Kidney (tissue), 14 donors: ENCODE measurements around the gene SLC30A5. TPM values are rescaled to one million over a fixed set of nuclear protein-coding genes. Genes with fewer than 3 reads are reported as not detected.
"Not testable (repeated sequence)": the region's sequence is repeated elsewhere in the genome, so short reads cannot be mapped to it uniquely, and the experiment has no call there.

ENCODE experiments used
- DNase-seq, 5 donors: peaks; one replicate each; pipeline ENCODE4 v3.0.0-alpha.2; 2013 to 2020
- FAIRE-seq: peaks from 2 replicates; lab custom pipeline; 2012; peaks lifted over from hg19 to GRCh38; lab: Jason Lieb, UNC
- H3K27ac ChIP-seq, 2 donors: one replicate each; pipeline ENCODE4 v1.7.0; 2013; ENCODE audit warnings: low read depth in 2 of 2, low read length in 2 of 2, inconsistent platforms in 1 of 2
- H3K27me3 ChIP-seq: one replicate; pipeline ENCODE4 v1.7.1; 2013; ENCODE audit warnings: low read length, inconsistent platforms; ENCODE audit not compliant: control insufficient read depth, insufficient read depth
- H3K36me3 ChIP-seq, 3 donors: one replicate each; pipeline versions ENCODE4 v1.7.0 to v1.7.1; 2013; ENCODE audit warnings: low read length in 3 of 3, control low read depth in 1 of 3, inconsistent platforms in 1 of 3; ENCODE audit not compliant: insufficient read depth in 3 of 3, control insufficient read depth in 2 of 3
- H3K4me1 ChIP-seq, 3 donors: one replicate each; pipeline versions ENCODE4 v1.7.0 to v1.7.1; 2013; ENCODE audit warnings: low read length in 3 of 3, inconsistent platforms in 1 of 3, low read depth in 1 of 3; ENCODE audit not compliant: control insufficient read depth in 2 of 3, insufficient read depth in 2 of 3
- H3K4me3 ChIP-seq, 3 donors: one replicate each; pipeline versions ENCODE4 v1.7.0 to v1.8.1; 2013; ENCODE audit warnings: low read length in 3 of 3, control low read depth in 1 of 3, inconsistent platforms in 1 of 3
- H3K9ac ChIP-seq, 3 donors: one replicate each; pipeline versions ENCODE4 v1.7.0 to v1.7.1; 2013; ENCODE audit warnings: low read length in 3 of 3, control low read depth in 1 of 3, inconsistent platforms in 1 of 3
- H3K9me3 ChIP-seq, 3 donors: one replicate each; pipeline versions ENCODE4 v1.7.0 to v1.7.1; 2013; ENCODE audit warnings: low read length in 3 of 3, control low read depth in 1 of 3, inconsistent platforms in 1 of 3; ENCODE audit not compliant: control insufficient read depth in 2 of 3, insufficient read depth in 1 of 3
- CTCF ChIP-seq: IDR thresholded peaks from 3 replicates; pipeline ENCODE4 v1.5.1; 2012; ENCODE audit warnings: mild to moderate bottlenecking, moderate library complexity, borderline replicate concordance; ENCODE audit not compliant: insufficient read depth; ENCODE audit errors: extremely low read depth
- intact Hi-C: fragments of 100-400 bp; cut with DNase I; formaldehyde crosslinking; loops from one replicate; pipeline ENCODE4 v1.11.1; 2022
- polyA plus RNA-seq: library from polyadenylated mRNA; stranded (reverse); fragments of 350-450 nt; fragmentation: Illumina TruSeq; extraction: RNeasy Lipid Tissue Mini Kit (QIAGEN cat#74804); gene quantifications from one replicate; pipeline ENCODE4 v1.2.3, GENCODE V29; 2014; ENCODE audit warnings: low read depth, low replicate concordance; ENCODE audit not compliant: insufficient read depth
- total RNA-seq: library from RNA; stranded (reverse); fragmentation: NEBNext Ultra II Directional; extraction: Animal tissue kit (Norgen Biotek cat#: 25700); gene quantifications from one replicate; pipeline ENCODE4 v1.2.1, GENCODE V29; 2021
- donor health status: control.
- donor health status: control.
- donor health status: control.
- donor health status: control.
- donor health status: control.
- donor health status: DM: yes; HTN: yes; CAD: no.
- donor health status: Normal renal cell carcinoma (clear cell type).

Gene SLC30A5
- total and polyA plus RNA-seq, 2 donors from 2014 or later: 36.1 to 53.3 TPM

- Histone ChIP-seq H3K4me1 (no peaks in the 10 kb centered on the region), H3K9me3 (no peaks in the 10 kb centered on the region), H3K4me3 (no peak overlapping the region), H3K9ac (no peak overlapping the region), H3K27me3 (no peaks in the 10 kb centered on the region), H3K36me3 (peaks cover 0 to 6% (median 2%) of the 10 kb centered on the region in 3 donors), H3K27ac (no peak overlapping the region)
- DNase-seq (no peak), FAIRE-seq (no peak)
- no peak for TF ChIP-seq CTCF
- intact Hi-C loops: no loop called here
These were observed 40.3 kb downstream of the SLC30A5 start for GRCh38 chr5:69134126-69134525.

GRCh38 chr5:69136293-69136692, 42.5 kb downstream of the SLC30A5 start:
- FAIRE-seq (no peak), DNase-seq (no peak)
- H3K9ac ChIP-seq: no peak overlapping the region
- H3K36me3 ChIP-seq: no peaks in the 10 kb centered on the region
- peaks cover 0 to 6% (median 5%) of the 10 kb centered on the region in 3 donors for H3K9me3 ChIP-seq
- no peaks in the 10 kb centered on the region for H3K27me3 ChIP-seq
- H3K27ac ChIP-seq: no peak overlapping the region
- H3K4me3 ChIP-seq: no peak overlapping the region
- TF ChIP-seq CTCF: no peak
- H3K4me1 ChIP-seq: no peaks in the 10 kb centered on the region
- intact Hi-C loops: no loop called here

GRCh38 chr5:69137208-69137607, 43.4 kb downstream of the SLC30A5 start:
- H3K36me3 ChIP-seq, FAIRE-seq, H3K9ac ChIP-seq, H3K9me3 ChIP-seq, H3K27me3 ChIP-seq, H3K4me3 ChIP-seq, DNase-seq, H3K27ac ChIP-seq, H3K4me1 ChIP-seq, intact Hi-C loops: not testable (repeated sequence)

- no peak for FAIRE-seq
- H3K27me3 ChIP-seq: no peaks in the 10 kb centered on the region
- no peak overlapping the region for H3K9ac ChIP-seq
- no peaks in the 10 kb centered on the region for H3K4me1 ChIP-seq
- H3K4me3 ChIP-seq: no peak overlapping the region
- no peak for TF ChIP-seq CTCF
- no peak overlapping the region for H3K27ac ChIP-seq
- intact Hi-C loops: no loop called here
- no peak for DNase-seq
- H3K9me3 ChIP-seq: peaks cover 0 to 6% (median 5%) of the 10 kb centered on the region in 3 donors
- H3K36me3 ChIP-seq: no peaks in the 10 kb centered on the region
These were observed 44.0 kb downstream of the SLC30A5 start for GRCh38 chr5:69137807-69138206.
